GM19463 (cell line): ENCODE data around the gene CA7.
"Not testable (repeated sequence)": the region's sequence is repeated elsewhere in the genome, so short reads cannot be mapped to it uniquely, and the experiment has no call there.

ENCODE experiments used
- ATAC-seq: cut with Tn5 transposase; IDR thresholded peaks from one replicate; pipeline ENCODE4 v1.9.1; 2021; ENCODE audit warnings: mild to moderate bottlenecking, moderate library complexity; ENCODE audit not compliant: unreplicated experiment

Gene CA7

DNA sequence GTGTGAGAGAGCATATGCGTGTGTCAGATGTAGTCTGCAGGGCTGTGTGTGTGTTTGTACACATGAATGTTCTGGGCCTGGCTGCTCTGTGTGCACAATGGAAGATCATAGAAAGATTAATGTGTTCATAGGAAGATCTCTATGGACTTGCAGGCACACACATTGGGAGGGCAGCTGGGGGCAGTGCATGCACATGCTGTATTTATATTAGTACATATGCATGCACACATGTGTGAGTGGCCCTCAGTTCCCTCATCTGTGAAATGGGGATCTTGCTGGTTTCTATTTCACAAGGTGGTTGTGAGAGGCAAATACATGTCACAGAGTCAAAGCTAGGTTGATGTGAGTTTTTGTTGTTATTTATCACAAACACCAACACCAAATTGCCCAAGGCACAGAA, 2.1 kb downstream of the CA7 start:
- ATAC-seq: no peak

DNA sequence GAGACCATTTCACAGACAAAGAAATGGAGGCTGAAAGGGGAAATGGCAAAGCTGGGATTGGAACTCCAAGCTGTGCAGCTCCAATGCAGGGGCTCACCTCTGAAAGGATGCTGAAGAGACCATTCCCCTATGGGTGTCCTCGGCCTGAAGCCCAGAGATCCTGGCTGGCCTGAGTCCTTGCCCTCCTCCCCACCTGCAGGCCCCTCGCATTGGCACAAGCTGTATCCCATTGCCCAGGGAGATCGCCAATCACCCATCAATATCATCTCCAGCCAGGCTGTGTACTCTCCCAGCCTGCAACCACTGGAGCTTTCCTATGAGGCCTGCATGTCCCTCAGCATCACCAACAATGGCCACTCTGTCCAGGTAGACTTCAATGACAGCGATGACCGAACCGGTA, 2.6 kb downstream of the CA7 start:
- ATAC-seq: no peak

DNA sequence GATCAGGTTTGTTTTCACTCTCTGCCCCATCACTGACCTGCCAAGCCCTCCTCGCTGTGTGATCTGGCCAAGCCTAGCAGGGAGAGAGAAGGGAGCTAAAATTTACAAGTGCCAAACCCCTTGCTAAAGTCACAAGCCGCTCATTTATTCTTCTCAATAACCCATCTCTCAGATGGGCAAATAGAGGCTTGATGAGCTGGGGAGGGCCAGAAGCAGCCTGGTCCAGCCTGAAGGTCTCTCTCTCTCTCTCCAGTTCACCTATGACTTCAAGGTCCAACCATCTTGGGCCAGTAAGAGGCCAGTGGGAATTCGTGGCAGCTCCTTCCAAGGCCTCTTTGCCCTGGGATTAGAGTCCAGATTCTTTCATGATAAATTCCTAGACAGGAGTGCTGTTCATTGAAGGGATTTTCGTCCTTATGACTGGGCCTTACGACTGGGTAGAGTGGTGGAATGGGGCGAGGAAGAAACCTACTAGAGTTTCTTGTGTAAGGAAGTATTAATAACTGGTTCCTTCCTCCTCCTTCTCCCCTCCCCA, 3.4 kb downstream of the CA7 start:
- no peak for ATAC-seq

DNA sequence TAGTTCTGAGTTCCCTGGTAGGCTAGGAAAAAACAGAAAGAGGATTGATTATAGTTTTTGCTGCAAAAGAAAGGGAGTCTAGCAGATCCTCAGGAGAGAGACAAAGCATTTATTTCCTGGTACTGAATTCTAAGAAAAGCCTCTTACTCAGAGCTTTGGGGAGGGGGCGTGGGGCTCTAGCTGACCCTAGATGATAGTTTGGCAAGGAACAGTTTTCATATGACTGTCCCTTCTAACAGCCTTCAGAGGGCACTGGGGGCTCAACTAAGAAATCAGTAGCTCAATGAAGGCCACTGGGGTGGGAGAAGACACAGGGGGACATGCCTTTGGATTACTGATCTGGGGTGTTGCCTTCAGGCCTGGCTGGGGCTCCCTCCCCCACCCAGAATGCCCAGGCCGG, 4.0 kb downstream of the CA7 start:
- no peak for ATAC-seq

DNA sequence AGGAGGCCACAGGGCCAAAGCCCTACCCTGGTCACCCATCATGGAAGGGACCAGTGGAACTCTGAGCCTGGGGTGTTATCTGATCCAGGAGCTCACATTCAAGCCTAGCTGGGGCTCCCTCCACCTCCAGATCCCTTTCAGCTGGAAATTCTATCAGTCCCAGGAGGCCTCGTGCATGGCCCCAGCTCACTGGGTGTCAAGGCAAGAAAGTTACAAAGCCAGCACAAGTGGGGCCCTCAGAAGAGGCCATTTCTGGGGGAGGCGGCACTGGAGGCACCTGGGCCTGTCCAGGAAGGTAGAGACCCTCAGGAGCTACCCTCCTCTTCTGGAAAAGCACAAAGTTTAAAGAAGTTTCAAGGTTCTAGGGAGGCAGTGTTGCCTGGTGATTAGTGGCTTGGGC, 4.8 kb downstream of the CA7 start:
- no peak for ATAC-seq

DNA sequence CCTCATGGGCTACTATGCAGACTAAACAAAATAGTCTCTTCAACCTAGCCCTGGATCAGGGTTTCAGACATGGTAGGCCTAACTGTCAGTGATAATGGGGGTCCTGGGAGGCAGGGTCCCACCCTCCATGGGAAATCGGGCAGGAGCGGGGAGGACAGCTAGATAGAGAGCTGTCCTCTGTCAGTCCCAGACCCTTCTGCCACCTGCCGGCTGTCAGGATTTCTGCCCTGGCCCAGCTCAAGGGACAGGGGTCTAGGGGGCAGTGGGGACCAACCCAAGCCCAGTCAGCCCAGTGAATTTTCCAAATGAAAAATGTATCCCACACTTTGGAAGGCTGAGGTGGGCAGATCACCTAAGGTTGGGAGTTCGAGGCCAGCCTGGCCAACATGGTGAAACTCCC, 5.3 kb downstream of the CA7 start:
- ATAC-seq: no peak

DNA sequence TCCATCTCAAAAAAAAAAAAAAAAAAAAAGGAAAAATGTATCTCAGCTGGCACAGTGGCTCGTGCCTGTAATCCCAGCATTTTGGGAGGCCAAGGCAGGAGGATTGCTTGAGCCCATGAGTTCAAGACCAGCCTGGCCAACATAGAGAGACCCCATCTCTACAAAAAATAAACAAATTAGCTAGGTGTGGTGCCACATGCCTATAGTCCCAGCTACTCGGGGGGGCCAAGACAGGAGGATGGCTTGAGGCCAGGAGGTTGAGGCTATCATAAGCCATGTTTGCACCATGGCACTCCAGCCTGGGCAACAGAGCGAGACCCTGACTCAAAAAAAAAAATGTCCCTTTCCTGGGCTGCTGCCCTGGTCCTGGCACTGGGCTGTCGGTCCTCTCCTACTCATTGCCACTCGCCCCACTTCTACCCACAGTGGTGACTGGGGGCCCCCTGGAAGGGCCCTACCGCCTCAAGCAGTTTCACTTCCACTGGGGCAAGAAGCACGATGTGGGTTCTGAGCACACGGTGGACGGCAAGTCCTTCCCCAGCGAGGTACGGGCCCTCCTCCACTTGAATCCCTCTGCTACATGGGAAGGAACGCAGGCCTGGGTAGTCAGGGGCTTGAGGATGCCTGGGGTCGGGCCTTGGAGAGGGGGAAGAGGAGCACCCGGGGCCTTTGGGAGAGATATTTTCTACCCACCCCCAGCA, 6.1 kb downstream of the CA7 start:
- no peak for ATAC-seq

DNA sequence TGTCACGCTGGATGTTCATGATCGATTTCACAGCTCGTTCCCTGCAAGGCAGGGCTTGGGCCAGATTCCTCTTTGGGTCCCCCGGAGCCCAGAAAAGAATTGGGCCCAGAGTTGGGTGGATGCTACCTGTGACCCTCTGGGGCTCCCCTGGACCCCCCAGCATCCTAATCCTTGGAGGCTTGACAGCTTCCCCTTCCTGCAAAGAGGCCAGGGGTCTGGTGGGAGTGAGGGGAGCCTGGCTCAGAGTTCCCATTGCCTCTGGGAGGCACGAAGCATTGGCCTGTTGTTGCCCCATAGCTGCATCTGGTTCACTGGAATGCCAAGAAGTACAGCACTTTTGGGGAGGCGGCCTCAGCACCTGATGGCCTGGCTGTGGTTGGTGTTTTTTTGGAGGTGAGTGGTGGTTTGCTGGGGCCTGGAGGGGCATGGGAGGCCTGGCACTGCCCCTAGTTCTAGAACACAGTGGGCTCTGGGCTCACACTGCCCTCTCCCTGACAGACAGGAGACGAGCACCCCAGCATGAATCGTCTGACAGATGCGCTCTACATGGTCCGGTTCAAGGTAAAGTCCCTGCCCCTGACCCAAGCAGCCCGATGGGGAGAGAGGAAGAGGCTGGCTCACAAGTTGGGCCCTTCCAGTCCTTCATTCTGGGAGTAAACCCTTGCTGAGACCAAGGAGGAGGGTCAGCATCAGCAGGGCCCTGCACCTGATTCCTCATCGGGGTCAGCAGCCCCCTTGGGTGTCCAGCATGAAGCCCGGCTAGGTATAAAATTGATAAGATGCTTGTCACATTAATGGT, 7.2 kb downstream of the CA7 start:
- no peak for ATAC-seq

DNA sequence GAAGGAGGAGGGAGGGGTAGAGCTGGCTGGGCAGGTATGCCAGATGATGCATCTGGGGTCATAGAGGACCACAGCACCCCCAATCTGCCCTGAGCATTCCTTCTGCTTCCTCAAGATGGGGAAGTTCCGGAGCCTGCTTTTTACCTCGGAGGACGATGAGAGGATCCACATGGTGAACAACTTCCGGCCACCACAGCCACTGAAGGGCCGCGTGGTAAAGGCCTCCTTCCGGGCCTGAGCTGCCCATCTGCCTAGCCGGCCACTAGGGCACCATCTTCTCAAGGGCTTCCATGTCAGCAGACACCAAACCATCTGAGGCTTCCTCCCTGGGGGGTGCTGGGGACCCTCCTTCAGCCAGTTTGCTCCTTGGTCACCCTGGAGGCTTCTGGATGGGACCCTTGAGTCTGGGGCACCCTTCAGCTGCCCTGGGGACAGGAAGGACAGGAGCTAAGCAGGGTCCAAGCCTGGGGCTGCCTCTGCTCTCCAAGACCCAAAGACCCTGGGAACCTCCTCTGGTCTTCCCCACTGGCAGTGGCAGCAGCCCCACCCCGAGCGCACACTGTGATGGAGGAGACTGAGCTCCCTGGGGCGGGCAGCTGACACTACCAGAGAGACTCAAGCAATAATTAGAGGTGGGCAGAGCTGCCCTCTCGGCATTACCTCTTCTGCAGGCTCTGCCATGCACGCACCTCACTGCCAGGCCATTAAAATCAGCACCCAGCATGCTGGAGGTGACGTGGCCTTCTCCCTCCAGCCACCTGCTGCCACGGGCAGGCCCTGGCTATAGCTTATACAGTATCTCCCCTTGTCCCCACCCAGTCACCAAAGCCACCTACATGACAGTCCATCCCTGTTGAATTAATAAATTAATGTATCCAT, 9.3 kb downstream of the CA7 start:
- ATAC-seq: no peak

DNA sequence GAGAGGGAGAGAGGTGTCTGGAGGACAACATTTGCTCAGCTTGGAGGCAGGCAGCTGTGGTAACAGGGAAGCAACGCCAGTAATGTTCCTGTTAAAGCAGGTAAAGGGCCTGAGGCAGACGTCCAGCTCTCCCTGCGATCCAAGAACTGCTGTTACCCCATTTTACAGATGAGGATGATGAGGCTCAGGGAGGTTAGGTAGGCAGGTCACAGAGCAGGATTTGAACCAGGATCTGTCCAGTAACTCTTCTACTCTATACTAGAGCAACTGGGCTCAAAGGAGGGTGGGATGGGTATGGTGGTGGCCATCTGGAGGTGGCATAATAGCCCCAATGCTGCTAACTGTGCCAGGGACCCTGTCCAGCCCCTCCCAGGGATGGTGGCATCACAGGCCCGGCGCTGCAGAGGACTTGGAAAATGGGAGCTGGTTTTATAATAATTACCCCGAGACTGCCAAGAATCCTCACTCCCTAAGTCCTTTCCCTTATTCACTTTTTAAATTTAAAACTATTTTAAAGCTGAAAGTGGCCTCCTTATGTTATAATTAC, 12.0 kb downstream of the CA7 start:
- no peak for ATAC-seq

DNA sequence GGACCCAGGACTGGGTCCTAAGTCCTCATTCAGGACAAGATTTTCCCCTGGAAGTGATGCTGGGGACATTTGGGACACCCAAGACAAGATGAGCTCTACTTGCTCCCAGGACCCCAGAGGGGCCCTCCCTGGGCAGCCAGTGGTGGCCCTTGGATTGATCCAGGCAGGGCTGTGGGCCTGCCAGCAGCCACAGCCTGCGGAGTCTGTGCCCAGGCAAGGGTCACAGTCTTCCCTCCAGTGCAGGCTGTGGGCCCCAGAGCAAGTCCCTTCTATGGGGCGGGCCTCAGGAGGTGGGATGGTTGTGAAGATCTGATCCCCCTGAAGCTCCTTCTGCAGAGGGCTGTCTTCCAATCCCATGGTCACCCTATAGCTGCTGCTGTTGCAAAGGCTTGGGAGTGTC, 12.6 kb downstream of the CA7 start:
- no peak for ATAC-seq

DNA sequence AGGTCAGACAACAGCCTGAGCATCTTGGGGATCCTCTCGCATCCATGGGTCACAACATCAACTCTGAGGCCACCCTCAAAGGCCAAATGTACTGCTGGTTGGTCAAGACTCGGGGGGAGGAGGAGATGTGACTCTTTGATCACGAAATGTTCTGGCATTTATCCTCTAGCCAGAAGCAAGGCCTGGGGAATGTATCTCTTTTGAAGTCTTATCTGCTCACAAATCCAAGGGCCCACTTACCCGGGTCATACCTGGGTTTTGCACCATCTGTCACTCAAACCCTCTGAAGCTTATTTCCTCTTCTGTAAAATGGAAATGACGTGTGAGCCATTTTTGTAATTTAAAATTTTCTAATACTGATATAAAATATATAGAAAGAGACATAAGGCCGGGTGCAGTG, 13.2 kb downstream of the CA7 start:
- ATAC-seq: no peak

DNA sequence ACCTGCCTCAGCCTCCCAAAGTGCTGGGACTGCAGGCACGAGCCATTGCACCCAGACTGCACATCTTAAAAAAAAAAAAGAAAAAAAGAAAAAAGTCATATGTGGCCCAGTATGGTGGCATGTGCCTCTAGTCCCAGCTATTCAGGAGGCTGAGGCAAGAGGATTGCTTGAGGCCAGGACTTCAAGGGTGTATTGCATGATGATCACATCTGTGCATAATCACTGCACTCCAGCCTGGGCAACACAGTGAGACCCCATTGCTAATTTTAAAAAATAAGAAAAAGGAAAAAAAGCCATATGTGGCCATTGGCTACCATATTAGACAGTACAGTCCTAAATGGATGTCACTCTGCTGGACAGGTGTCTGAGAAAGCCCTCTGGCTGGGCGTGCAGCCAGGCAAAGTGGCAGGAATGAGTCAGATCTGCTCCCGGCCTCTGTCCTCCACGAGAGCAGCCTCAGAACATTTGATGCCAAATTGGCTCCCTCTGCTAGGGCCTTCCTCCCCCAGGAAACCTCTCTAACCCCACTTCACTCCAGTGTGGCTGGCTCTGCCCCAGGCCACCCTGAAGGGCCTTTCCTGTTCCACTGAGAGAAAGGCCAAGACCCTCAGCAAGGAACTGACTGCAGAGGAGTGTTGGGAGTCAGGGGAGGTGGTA, 14.7 kb downstream of the CA7 start:
- peak; percentile 82 for ATAC-seq

DNA sequence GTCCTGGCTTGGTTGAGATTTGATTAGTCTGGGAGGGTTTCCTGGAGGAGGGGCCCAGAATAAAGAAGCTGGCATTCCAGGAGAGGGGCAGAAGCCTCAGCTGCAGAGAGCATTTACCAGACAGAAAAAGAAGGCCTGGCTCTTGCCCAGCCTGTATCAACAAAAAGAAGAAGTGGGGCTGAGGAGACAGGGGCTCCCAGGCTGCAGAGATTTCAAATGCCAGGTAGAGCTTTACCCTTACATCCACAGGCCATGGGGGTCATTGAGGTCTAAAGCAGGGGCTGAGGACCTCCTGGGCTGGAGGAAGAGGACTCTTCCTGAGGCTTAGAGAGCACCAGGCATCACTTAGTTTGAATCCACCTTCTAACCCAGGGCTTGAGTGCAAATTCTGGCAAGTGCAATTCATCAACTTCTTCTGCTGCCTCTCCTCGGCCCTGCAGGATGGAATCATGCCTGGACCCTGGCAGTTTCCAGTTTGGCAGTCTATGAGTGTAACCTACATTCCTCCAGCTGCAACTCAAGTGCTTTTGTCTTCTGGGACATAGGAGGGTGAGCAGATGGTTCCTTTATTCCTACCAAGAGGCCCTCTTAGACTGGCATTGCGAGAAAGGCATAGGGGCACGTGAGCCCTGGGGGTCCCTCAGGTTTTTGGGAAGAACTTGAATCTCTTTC, 15.3 kb downstream of the CA7 start:
- ATAC-seq: no peak

DNA sequence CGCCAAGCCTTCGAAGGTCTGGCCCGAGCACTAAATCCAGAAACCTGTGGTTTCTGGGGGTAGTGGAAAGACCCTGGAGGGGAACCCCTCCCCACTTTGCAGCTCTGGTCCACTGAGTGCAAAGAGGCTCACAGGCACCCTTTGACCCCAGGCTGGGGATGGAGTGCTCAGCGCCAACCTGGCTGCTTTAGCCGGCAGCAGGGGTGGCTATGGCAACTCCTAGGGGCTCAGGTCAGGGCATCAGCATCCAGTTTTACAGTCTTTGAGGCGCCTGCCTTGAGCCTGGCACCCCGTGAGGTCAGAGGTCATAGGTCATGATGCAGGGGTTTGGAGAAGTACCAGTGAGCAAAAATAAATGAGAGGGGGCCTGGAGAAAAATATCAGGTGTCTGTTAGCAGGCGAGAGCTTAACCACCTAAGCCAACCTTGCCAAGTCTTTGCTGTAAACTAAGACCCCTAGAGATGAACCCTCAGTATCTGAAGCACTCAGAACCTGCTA, 17.9 kb downstream of the CA7 start:
- no peak for ATAC-seq

DNA sequence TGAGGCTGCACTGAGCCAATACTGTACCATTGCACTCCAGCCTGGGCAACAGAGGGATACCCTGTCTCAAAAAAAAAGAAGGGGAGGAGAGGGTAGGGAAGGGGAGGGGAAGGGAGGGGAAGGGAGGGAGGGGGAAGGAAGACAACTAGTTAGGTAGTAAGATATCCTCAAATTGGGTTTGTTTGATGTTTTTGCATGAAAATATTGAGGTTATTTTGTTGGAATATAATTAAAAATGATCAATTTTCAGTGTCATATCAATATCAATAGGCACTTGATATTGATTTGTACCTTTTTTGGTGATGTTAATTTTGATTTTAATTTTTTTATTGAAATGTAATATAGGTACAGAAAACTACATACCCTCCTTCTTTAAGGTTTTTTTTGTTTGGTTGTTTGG, 19.5 kb downstream of the CA7 start:
- no peak for ATAC-seq

DNA sequence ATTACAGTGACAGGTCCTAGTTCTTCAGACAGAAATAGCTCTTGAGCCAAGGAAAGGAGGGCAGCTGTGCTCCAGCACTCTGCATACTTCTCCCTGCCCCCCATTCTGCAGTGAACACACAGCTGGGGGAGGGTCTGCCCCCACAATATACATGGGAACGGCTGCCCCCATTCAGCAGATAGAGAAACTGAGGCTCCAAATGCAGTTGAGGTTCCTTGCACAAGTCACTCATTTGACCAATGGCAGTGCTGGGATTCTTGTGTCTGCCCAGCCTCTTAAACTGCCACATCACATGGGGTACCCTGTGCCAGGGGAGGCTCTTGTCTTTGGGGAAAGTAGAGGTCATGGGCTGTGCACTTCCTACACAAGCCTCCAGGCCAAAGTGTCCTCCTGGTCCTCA, 25.2 kb downstream of the CA7 start:
- ATAC-seq: no peak

DNA sequence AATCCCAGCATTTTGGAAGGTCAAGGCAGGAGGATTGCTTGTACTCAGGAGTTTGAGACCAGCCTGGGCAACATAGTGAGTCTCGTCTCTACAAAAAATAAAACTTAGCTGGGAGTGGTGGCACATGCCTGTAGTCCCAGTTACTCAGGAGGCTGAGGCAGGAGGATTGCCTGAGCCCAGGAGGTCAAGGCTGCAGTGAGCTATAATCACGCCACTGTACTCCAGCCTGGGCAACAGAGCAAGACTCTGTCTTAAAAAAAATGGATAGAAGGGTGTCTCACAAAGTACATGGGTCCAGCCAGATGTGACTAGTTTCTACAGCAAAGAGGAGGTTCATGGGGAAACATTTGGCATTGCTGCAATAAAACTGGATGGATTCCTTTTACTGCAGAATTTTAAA, 27.1 kb downstream of the CA7 start:
- not testable (repeated sequence) for ATAC-seq

DNA sequence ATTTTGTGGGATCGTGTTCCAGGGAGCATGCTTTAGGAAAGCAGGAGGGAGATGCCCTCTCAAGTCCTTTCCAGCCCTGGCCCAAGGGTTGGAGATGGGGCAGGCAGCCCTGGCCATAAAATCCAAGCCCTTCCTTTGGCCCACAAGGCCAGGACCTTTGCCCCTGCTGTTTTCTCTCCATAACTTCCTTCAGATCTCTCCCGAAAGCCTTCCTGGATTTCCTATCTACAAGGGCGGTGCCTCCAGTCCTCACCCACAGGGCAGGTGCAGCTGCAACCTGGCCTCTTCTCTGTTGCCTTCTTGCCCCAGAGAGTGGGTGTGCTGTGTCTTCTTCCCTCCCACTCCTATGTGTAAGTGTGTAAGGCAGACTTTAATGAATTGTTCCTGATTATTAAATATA, 27.6 kb downstream of the CA7 start:
- ATAC-seq: no peak

DNA sequence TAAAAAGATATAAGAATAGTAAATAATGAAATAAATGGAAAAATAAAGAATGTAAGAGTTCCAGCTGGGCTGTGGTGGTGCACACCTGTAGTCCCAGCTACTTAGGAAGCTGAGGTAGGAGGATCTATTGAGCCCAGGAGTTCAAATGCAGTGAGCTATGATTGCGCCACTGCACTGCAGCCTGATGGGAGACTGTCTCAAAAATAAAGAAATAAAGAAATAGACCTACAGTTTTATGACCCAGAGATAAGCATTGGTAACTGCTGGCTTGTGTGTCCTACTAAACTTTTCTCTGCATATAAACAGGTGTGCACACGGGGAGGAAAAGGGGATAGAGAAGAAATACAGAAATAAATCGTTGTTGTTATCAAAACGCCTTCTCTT, 28.3 kb downstream of the CA7 start:
- ATAC-seq: no peak
